Osteoblast (primary cell): ENCODE results near the gene AATF. TPM values are rescaled to one million over a fixed set of nuclear protein-coding genes. Genes with fewer than 3 reads are reported as not detected.

Experiments used
- DNase-seq: peaks from one replicate; pipeline ENCODE4 v3.0.0; 2011; ENCODE audit warnings: low spot score, mixed read lengths; ENCODE audit not compliant: insufficient read length; ENCODE audit errors: missing footprints
- H2AFZ ChIP-seq: 2 replicates; pipeline ENCODE4 v1.6.0; 2011; ENCODE audit warnings: mild to moderate bottlenecking, low read length
- H3K27ac ChIP-seq: 2 replicates; pipeline ENCODE4 v1.5.1; 2011; ENCODE audit warnings: mild to moderate bottlenecking, low read depth, low read length, moderate library complexity
- H3K27me3 ChIP-seq: 2 replicates; pipeline ENCODE4 v1.6.0; 2012; ENCODE audit warnings: mild to moderate bottlenecking, control low read depth, inconsistent platforms, low read length, moderate library complexity; ENCODE audit not compliant: insufficient read depth
- H3K36me3 ChIP-seq: 2 replicates; pipeline ENCODE4 v1.5.1; 2011; ENCODE audit warnings: mild to moderate bottlenecking, low read length, control low read depth, moderate library complexity; ENCODE audit not compliant: insufficient read depth
- H3K4me1 ChIP-seq: 2 replicates; pipeline ENCODE4 v1.5.1; 2011; ENCODE audit warnings: mild to moderate bottlenecking, low read length, control low read depth, moderate library complexity; ENCODE audit not compliant: insufficient read depth
- H3K4me2 ChIP-seq: 2 replicates; pipeline ENCODE4 v1.6.0; 2011; ENCODE audit warnings: mild to moderate bottlenecking, low read length; ENCODE audit not compliant: insufficient read depth
- H3K4me3 ChIP-seq: fragments of 200-600 bp; sonication (generic); 3 replicates; pipeline ENCODE4 v1.5.1; 2012; ENCODE audit warnings: mild to moderate bottlenecking, low read length, inconsistent platforms; ENCODE audit not compliant: insufficient read depth
- H3K79me2 ChIP-seq: 2 replicates; pipeline ENCODE4 v1.6.0; 2012; ENCODE audit warnings: mild to moderate bottlenecking, low read length, control low read depth, inconsistent platforms; ENCODE audit not compliant: insufficient read depth
- H3K9me3 ChIP-seq: 2 replicates; pipeline ENCODE4 v1.5.1; 2011; ENCODE audit warnings: low read depth, low read length, control low read depth
- H4K20me1 ChIP-seq: 2 replicates; pipeline ENCODE4 v1.6.0; 2012; ENCODE audit warnings: mild to moderate bottlenecking, low read length, control low read depth; ENCODE audit not compliant: insufficient read depth
- CTCF ChIP-seq: IDR thresholded peaks from 2 replicates; pipeline ENCODE4 v1.5.1; 2011; ENCODE audit warnings: mild to moderate bottlenecking, low read depth, low read length, moderate library complexity; ENCODE audit errors: extremely low read depth
- total RNA-seq: library from RNA; depleted of rRNA; stranded (reverse); fragments of >200 nt; gene quantifications from 2 replicates; pipeline ENCODE4 v1.2.3, GENCODE V29; 2012

The AATF gene
- total RNA-seq, 1 donor, result 22.4 TPM

GRCh38 chr17:37031493-37032083 lies 82.8 kb downstream of the AATF start:
- no peak overlapping the region for H3K4me2 ChIP-seq
- peaks cover 9% of the 10 kb centered on the region for H3K36me3 ChIP-seq
- H3K27ac ChIP-seq, result no peak overlapping the region
- H4K20me1 ChIP-seq, result no peaks in the 10 kb centered on the region
- DNase-seq, result no peak
- no peak overlapping the region for H2AFZ ChIP-seq
- no peak overlapping the region for H3K4me3 ChIP-seq
- no peaks in the 10 kb centered on the region for H3K4me1 ChIP-seq
- no peaks in the 10 kb centered on the region for H3K9me3 ChIP-seq
- no peaks in the 10 kb centered on the region for H3K27me3 ChIP-seq
- no peak for TF ChIP-seq CTCF
- H3K79me2 ChIP-seq, result no peaks in the 10 kb centered on the region

- H3K36me3 ChIP-seq, result peaks cover 5% of the 10 kb centered on the region
- no peak overlapping the region for H3K4me2 ChIP-seq
- H3K4me3 ChIP-seq, result no peak overlapping the region
- no peaks in the 10 kb centered on the region for H3K9me3 ChIP-seq
- no peak overlapping the region for H3K27ac ChIP-seq
- H4K20me1 ChIP-seq, result no peaks in the 10 kb centered on the region
- TF ChIP-seq CTCF, result no peak
- no peak for DNase-seq
- H3K4me1 ChIP-seq, result no peaks in the 10 kb centered on the region
- H3K79me2 ChIP-seq, result no peaks in the 10 kb centered on the region
- H3K27me3 ChIP-seq, result no peaks in the 10 kb centered on the region
- H2AFZ ChIP-seq, result no peak overlapping the region
Observed at GRCh38 chr17:37037590-37038155, 88.9 kb downstream of the AATF start.

- Histone ChIP-seq H3K4me3 (no peak overlapping the region), H3K36me3 (peaks cover 5% of the 10 kb centered on the region), H3K4me2 (no peak overlapping the region), H3K79me2 (no peaks in the 10 kb centered on the region), H3K9me3 (no peaks in the 10 kb centered on the region), H3K4me1 (peaks cover 4% of the 10 kb centered on the region), H3K27ac (no peak overlapping the region), H3K27me3 (no peaks in the 10 kb centered on the region), H2AFZ (no peak overlapping the region), H4K20me1 (no peaks in the 10 kb centered on the region)
- no peak for TF ChIP-seq CTCF
- no peak for DNase-seq
Observed at GRCh38 chr17:37039269-37039668, 90.5 kb downstream of the AATF start.

GRCh38 chr17:37041932-37042331 lies 93.2 kb downstream of the AATF start:
- no peak for DNase-seq
- no peak overlapping the region for H3K4me3 ChIP-seq
- no peak overlapping the region for H3K27ac ChIP-seq
- no peaks in the 10 kb centered on the region for H3K79me2 ChIP-seq
- H2AFZ ChIP-seq, result no peak overlapping the region
- H3K9me3 ChIP-seq, result no peaks in the 10 kb centered on the region
- no peaks in the 10 kb centered on the region for H4K20me1 ChIP-seq
- no peak for TF ChIP-seq CTCF
- H3K36me3 ChIP-seq, result peaks cover 5% of the 10 kb centered on the region
- no peak overlapping the region for H3K4me2 ChIP-seq
- peaks cover 4% of the 10 kb centered on the region for H3K4me1 ChIP-seq
- no peaks in the 10 kb centered on the region for H3K27me3 ChIP-seq
